CD4-positive, alpha-beta T cell treated with Interleukin-10 for 1 hour (primary cell): ENCODE measurements around the gene NRBP1.

ENCODE experiments used
- DNase-seq: peaks from one replicate; pipeline ENCODE4 v3.0.0-alpha.2; 2020

The NRBP1 gene

DNA sequence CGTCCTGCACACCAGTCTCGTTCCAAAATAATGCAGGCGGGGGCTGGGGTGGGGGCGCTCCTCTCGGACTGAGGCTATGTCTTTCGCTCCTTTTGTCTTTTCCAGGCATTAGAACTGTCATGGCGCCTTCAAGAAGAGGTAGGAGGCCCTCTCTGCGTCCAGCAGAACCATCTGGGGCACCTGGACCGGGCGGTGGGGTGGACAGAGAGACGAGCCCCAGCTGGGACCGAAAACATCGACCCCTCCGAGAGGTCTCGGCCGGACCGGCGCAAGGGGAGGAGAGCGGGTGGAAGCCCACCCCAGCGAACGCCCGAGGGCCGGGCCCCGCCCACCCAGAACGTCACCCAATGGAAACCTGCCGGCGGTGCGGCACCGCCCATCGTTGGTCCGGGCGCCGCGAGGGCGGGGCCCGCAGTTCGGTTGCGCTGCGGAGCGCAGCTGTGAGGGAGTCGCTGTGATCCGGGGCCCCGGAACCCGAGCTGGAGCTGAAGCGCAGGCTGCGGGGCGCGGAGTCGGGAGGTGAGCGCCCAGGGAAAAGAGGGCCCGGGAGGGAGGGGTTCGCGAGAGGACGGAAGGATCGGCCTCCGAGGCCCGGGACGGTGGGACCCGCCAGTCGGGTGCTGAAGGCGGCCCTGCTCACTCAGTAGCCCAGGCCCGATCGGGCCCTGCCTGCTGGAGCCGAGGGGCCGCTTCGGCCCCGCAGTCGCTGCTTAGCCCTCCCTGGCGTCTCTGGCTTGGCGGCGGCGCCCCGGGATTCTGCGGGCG, at the start of gene NRBP1:
Gene NRBP1, plus strand, starts transcription at position 419 of the 765 bp plus-strand sequence. CDS start 4,643 bp downstream, outside the sequence.
- peak; percentile 90 for DNase-seq

DNA sequence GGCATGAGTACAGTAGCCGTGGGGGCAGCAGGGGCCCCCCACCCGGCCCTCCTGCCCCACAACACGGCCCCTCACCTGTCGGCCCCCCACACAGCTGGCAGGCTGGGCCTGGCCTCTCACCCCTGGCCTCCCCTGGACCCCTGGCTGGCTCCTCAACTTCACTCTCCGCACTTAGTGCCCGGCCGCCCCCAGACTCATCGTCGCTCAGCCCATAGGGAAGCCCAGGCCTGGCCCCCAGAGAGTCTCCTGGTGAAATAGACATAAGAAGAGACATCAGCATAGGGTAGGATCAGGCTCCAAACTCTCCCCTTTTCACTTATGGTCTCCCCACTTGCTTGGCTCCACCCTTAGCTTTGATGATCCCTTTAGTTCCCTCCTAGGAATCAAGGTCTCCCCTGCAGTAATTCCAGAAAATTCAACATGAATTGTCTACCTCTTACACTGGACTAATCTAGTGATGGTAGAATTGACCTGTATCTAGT, 49.6 kb upstream of the NRBP1 start:
- DNase-seq, result no peak

DNA sequence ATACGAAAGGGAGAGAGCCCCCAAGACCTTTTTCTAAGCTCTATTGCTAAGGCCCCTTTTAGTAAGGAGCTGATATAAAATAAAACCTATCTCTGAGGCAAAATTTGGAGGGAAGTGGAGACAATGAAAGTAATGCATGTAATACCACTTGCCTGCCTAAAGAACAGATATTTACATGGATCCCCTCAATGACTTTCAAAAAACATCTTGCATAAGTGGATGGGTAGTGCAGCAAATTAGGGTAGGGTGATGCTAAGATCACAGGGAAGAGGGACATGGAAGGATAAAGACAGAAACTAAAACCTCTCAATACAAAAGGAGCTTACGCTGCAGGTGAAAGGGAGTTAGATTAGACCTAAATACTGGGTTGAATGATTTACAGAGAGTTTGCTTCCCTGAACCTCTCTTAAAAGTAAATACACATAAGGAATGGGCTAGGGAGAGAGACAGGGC, 49.0 kb upstream of the NRBP1 start:
- DNase-seq, result no peak

DNA sequence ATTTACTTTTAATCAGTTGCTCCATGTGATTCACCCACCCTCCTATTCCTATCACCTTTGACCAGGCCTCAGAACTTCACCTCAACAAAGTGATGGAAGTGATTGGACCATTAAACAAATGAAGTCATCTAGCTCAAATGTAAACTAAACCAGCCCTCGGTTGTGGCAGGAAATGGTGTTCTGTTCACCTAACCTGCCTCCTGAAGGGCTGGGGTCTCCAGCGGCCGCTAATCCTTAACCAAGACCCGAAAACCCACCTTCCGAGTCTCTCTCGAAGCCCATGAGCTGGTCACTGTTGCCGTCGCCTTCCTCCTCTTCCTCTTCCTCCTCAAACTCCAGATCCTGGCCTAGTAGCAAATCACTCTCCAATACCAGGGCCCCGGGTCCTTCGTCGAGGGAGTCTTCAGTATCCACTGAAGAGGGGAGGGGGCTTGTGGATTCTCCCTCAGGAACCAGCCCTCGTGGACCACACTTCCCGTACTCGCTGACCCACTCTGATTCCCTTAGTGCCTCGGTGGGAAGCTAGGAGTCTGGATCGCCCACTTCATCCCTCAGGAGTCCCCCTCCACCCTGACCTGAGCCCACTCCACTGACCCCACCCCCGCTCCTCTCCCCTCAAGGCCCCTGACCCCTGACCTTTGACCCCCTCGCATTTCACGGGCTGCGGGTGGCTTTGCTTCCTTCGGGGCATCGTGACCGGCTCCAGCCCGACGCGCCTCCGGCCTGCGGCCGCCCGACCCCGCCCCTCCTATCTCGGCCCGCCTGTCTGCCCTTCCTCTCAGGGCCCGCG, 48.4 kb upstream of the NRBP1 start:
- peak; percentile 70 for DNase-seq

DNA sequence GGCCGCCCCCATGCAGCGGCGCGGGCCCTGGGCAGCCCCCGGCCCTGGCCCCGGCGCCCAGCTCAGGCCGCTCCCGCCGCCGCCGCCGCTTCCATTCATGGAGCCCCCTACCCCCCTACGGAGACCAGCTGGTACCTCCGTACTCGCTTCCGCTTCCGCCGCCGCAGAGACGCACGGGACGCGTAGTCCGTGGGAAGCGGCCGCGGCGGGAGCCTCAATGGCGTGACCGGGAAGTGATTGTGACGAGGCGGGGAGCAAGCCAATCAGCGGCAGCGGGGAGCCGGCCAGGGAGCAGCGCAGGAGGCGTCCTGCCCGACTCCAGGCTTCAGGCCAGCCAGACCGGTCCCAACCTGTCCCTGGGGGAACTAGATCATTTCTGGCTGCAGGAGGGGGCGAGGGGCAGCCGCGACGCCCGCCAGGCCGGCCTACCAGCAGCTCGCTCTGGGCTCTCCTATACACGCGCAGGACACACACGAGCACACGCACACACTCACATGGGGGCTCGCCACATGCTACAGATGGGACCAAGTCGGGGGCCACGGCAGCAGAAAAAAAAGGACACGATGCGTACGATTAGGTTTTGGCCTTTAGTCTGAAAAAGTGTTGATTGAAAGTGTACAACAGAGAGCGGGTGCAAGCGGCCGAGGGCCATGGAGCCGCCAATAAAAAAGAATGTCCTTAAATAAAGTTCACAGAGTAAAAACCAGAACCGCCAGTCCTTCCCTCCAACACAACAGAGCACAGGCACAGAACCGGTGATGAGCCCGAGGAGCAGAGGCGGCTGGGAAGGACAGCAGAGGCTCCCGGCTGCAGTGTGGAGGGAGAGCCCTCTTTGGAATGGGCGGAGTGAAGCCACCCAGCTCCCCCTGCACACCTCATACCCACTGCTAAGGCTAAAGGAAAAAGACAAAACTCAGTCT, 47.5 kb upstream of the NRBP1 start, which contains the start of gene ZNF513:
Gene ZNF513, minus strand, starts transcription at position 109 of the 920 bp plus-strand sequence. CDS start 208 bp downstream, outside the sequence.
- peak; percentile 91 for DNase-seq

DNA sequence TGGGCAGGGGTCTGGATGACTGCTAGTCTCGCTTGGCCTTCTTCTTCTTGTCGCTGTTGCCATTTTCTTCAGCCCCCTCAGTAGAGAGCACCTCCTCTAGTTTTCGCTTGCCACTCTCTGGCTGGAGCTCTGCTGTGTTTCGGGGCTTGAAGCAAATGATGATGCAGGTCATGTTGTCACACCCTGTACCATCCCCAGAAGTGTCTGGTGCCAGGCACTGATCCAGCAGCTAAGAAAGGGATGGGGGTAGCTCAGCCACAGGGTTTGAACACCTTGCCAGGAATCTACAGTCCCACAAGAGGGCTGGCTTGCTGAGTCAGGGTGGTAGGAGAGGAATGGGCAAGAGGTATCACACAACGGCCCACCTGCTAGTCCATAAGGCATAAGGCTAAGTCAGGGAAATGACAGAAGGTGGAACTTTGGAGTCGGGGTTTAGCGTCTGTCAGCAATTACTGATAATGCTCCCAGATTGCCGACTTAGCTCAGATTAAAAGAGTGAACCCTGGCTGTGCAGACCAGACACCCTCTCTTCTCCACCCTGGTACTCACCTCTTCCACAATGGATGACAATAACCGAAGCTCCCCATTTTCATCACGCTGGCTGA, 46.8 kb upstream of the NRBP1 start:
- DNase-seq, result no peak

DNA sequence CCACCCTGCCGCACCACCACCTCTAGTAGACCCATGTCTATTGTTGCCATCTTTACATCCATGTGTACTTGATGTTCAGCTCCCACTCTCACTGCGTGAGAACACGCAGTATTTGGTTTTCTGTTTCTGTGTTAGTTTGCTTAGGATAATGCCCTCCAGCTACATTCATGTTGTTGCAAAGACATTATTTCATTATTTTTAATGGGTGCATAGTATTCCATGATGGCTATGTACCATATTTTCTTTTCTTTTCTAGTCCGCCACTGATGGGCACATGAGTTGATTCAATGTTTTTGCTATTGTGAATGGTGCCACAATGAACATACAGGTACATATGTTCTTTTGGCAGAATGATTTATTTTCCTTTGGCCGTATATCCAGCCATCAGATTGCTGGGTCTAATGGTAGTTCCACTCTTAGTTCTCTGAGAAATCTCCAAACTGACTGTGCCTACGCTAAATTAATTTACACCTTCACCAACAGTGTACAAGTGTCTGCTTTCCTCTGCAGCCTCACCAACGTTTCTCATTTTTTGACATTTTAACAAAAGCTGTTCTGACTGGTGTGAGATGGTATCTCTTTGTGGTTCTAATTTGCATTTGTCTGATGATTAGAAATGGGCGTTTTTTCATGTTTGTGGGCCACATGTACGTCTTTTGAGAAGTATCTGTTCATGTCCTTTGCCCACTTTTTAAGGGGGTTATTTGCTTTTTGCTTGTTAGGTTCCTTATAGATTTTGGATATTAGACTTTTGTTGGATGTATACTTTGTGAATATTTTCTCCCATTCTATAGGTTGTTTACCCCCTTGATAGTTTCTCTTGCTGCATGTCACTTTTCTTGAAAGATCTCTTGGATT, 37.4 kb upstream of the NRBP1 start:
- DNase-seq, result peak; percentile 71

DNA sequence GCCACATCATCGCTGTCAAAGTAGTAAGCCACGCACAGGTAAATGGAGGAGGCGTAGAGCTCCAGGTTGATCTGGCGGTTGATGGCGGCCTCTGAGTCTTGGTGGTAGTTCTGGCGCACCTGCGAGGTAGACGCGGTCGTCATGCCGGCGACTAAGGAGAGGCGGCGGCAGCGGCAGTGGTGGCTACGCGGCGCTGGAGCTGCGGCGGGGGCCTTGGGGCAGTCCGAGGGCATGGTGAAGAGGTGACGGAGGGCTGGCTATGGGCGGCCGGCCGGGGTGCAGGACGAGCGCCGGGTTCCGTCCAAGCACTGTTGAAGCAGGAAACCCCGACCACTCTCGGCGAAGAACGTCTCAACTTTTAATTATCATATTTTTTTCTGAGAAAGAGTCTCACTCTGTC, 35.2 kb upstream of the NRBP1 start:
- no peak for DNase-seq

DNA sequence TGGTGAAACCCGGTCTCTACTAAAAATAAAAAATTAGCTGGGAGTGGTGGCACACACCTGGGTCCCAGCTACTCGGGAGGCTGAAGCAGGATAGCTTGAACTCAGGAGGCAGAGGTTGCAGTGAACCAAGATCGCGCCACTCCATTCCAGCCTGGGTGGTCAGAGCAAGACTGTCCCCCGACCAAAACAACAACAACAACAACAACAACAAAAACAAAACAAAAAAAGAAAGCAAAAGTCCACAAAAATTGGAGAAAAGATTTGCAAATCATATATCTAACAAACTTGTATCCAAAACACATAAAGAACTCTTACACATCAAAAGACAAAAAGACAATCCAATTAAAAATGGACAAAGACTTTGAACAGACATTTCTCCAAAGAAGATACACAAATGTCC, 29.5 kb upstream of the NRBP1 start:
- no peak for DNase-seq

DNA sequence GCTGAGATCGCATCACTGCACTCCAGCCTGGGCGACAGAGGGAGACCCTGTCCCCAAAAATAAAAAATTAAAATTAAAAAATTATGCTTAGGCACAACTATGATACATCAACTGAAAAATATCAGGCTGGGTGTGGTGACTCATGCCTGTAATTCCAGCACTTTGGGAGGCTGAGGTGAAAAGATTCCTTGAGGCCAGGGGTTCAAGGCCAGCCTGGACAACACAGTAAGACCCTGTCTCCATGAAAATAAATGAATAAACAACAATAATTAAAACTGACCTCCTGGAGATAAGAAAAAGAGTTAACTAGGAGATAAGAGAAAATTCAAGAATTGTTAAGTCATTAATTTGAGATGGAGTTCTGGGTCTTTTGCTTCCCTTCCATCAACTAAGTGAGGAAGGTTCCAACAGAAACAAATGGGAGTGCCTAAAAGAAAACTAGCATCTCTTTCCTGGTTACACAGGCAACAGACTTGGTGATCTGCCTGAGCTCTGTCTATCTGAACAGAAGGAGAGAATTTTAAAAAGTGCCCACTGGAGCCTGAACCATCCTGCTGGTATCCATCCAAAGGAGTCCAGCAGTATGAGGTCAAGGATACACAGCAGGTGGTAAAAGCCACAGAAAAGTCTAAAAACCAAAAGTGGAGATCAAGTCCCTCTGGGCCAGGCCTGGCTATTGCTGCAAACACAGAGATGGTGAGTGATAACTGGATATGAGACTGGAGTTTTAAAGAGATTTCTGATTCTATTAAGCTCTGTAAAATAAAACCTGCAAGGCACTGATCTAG, 27.9 kb upstream of the NRBP1 start:
- DNase-seq, result no peak

DNA sequence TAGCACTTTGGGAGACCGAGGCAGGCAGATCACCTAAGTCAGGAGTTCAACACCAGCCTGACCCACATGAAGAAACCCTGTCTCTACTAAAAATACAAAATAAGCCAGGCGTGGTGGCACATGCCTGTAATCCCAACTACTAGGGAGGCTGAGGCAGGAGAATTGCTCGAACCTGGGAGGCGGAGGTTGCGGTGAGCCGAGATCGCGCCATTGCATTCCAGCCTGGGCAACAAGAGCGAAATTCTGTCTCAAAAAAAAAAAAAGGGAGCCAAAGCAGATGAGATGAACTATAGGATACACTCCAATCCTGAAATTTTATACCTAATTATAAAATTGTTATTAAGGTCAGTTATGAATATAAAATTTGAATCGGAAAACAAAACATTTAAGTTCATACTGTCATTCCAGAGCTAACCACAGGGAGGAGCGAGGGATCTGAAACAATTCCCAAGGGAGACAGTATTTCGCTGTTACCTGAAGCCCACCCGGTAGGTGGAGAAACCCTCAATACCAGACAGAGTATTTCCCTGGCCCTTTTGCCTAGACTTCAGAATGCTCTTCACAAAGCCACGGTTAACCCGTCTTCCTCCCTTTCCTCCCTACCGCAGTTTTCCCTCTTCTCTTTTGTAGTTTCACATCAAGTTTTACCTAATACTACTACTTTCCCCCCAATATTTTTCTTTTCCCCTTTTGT, 20.5 kb upstream of the NRBP1 start:
- DNase-seq, result no peak

DNA sequence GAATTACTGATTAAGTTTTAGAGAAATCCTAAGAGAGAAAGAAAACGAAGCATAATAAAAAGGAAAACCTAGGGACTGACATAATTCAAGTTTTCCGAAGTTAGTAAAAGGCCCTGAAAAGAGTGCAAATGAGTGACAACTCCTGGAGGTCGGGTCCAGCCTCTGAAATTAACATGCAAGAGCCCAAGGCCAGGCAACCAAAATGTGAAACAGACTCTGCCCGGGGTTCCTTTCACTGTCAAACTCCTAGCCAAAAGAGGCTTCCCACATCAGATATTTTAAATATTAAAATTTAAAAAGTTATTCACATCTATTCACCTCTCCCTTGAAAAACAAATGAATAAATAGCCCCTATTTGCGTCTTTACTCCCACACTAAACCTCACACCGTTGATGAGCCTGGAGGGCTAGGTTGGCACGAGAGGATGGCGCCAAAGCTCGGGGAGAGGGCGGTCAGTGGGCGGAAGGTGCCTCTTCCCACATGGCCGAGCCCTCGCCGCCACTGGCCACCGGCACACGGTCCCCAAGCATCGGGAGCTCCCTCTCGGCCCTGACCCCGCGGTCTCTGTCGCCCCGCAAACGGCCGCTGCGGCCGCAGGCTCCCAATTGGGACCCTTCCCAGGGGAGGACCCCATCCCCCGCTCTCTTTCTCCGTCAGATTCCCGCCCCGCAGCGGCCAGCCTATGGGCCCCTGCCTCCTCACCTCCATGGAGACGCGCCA, 19.7 kb upstream of the NRBP1 start:
- peak; percentile 7 for DNase-seq

DNA sequence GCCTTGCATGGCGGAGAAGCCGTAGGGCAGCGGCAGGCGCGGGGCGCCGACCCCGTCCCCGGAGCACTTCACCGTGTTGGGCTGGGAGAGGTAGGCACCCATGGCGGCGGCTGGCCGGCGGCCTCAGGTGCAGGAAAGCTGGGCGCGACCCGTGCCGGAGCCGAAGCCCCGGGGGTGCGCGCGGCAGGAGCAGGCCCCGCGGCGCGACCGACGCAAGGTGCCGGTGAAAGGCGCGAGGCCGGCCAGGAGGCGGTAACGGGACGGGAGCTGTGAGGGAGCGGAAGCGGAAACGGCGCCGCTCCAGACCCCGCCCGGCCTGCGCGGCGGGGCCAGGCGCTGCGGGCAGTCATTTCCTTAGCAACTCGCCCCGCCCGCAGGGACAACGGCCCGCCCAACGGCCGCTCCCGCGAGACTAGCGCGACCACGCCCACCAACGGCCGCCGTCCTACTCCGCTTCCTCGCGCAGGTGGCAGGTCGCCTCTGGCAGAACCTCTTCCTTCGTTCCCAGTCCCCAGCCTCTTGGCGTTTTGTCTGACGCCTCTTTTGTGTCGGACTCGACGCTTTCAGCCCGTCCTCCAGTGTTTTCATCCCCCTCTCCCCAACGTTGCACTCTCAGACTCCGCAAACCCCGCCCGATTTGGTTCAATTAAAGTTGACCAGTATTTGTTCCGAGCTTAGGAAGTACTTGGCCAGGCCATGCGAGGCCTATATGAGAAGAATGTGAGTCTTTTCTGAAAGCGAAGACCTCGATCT, 18.9 kb upstream of the NRBP1 start, which contains the start of gene PPM1G:
Gene PPM1G, minus strand, starts transcription at position 271 of the 753 bp plus-strand sequence. Its CDS starts 169 bp downstream, at position 102.
- peak; percentile 96 for DNase-seq

DNA sequence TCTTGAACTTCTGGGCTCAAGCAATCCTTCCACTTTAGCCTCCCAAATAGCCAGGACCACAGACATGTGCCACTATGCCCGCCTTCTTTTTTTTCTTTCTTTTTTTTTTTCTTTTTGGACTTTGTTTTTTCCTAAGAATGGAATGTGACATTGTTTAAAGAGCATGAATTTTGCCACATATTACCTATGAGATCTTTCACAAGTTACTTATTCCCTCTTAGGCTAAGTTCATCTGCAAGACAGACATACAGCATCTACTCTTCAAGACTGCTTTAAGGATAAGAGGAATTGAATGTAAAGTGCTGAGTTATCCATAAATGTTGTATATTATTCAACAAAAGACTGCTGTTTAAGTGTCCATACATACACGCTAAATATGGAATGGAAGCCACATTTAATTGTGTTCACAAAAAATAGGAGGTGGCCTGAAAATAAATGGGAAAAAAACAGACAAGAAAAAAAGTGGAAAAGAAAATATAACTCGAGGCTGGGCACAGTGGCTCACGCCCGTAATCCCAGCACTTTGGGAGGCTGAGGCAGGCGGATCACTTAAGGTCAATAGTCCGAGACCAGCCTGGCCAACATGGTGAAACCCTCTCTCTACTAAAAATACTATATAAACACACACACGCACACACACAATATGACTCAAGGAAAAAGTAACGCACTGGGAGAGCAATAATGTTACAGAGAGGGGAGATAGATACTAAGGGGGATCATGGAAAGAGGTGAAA, 15.8 kb upstream of the NRBP1 start:
- DNase-seq, result no peak

DNA sequence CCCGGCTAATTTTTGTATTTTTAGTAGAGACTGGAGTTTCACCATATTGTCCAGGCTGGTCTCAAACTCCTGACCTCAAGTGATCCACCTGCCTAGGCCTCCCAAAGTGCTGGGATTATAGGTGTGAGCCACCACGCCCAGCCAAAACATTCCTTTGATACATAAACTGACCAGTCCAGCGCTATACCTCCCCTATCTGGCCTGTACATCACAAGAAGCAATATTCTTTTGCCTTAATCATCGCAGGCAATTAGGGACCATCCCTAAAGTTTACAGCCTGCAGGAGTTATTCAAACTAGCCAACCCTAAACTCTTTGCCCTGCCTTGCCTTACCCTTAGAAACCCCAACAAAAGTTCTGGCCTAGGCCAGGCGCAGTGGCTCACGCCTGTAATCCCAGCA, 12.3 kb upstream of the NRBP1 start:
- no peak for DNase-seq

DNA sequence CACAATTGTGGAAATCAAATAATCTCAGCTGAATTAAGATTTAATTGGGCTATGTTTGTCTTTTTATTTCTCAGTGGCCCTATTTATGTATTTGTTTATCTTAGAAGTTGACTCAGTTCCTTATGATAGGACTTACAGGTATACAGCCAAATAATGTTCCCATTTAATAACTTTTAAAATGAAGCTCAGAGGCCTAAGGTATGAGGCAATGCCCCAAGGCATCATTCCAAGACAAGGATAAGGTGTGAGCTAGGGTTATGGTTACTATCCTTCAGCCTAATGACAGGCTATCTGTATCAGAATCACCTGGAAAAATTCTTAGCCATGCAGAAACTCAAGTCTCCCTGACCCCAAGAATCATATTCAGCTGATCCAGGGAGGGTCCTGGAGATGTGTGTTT, 7.4 kb upstream of the NRBP1 start:
- DNase-seq, result no peak

DNA sequence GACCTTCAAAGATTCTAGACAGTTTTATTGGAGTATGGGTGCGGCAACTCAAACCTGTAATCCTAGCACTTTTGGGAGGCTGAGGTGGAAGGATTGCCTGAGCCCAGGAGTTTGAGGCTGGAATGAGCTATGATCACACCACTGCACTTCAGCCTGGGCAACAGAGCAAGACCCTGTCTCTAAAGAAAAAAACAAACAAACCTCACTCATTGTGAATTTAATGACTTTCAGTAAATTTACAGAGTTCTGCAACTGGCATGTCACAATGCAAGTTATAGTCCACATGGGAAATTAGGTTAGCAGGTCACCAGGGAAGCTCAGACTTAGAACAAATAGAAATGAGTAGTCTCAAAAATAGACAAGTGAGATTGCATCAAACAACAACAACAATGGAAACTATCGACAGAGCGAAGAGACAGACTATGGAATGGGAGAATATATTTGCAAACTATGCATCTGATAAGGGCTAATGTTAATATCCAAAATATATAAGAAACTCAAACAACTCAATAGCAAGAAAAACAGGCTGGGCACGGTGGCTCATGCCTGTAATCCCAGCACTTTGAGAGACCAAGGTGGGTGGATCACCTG, 6.7 kb upstream of the NRBP1 start:
- DNase-seq, result no peak
